Glutamatergic neuron (in vitro differentiated cells): ENCODE data around the gene MYO5B. TPM values are rescaled to one million over a fixed set of nuclear protein-coding genes. Genes with fewer than 3 reads are reported as not detected.

Experiments
- DNase-seq: peaks from one replicate; pipeline ENCODE4 v3.0.0; 2022
- H3K27ac Mint-ChIP-seq: one replicate; pipeline ENCODE4 v1.8.0; 2020; ENCODE audit warnings: mild to moderate bottlenecking, mixed read lengths, inconsistent platforms; ENCODE audit not compliant: unreplicated experiment
- H3K27me3 Mint-ChIP-seq: one replicate; pipeline ENCODE4 v1.8.0; 2020; ENCODE audit warnings: mild to moderate bottlenecking, moderate library complexity, mixed read lengths, inconsistent platforms; ENCODE audit not compliant: unreplicated experiment
- H3K36me3 Mint-ChIP-seq: one replicate; pipeline ENCODE4 v1.8.0; 2020; ENCODE audit warnings: mild to moderate bottlenecking, mixed read lengths, inconsistent platforms; ENCODE audit not compliant: unreplicated experiment
- H3K4me1 Mint-ChIP-seq: one replicate; pipeline ENCODE4 v1.8.0; 2020; ENCODE audit warnings: mild to moderate bottlenecking, low read depth, mixed read lengths, inconsistent platforms; ENCODE audit not compliant: unreplicated experiment
- H3K4me3 Mint-ChIP-seq: one replicate; pipeline ENCODE4 v1.8.0; 2020; ENCODE audit warnings: mild to moderate bottlenecking, mixed read lengths, inconsistent platforms; ENCODE audit not compliant: unreplicated experiment
- H3K9me3 Mint-ChIP-seq: one replicate; pipeline ENCODE4 v1.8.0; 2020; ENCODE audit warnings: mild to moderate bottlenecking, moderate library complexity, mixed read lengths, inconsistent platforms; ENCODE audit not compliant: unreplicated experiment
- CTCF ChIP-seq: fragments of 200-600 bp; sonication (generic); IDR thresholded peaks from one replicate; pipeline ENCODE4 v1.5.0; 2021; ENCODE audit not compliant: partially characterized antibody, unreplicated experiment
- total RNA-seq: library from RNA; stranded (reverse); fragmentation: NEBNext Ultra II Directional; extraction: Animal tissue kit (Norgen Biotek cat#: 25700); gene quantifications from one replicate; pipeline ENCODE4 v1.2.1, GENCODE V29; 2021; ENCODE audit not compliant: unreplicated experiment

The MYO5B gene
- total RNA-seq, 1 donor from 2014 or later = 2.7 TPM

DNA sequence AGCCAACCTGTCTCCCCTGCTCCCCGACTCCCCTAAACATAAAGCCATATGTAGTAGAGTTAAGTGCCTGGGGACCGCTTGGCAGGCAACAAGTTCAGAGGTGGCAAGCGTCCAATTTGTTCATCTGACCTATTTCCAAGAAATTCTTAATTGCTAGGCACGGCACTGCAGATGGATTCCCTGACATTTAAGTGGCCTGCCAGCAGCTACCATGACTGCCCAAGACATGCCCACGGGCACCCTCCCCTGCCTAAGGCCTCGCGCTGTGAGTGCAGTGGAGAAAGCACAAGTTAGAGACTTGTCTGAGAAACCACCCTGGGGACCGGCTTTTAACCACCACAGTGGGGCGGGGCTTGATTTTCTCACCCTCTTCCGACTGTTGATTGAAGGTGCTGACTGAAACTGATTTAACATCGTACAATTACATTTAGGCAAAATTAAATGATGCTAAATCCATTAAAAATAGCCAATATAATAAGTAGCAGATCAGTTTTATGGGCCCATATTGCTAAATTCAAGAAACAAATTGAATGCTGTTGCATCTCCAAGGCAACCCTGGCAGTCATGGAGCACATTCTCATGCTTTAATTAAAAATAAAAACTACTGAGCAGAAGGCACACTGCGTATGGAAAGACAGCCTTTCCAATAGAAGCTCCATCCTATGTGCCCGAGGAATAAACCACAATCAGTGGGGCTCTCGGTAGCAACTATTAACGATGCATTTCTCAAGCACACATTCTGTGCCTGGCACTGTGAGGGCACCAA is 218.0 kb downstream of the MYO5B start:
- no peak for TF ChIP-seq CTCF
- no peak for DNase-seq
- peaks cover 20% of the 10 kb centered on the region for H3K4me1 Mint-ChIP-seq
- no peak overlapping the region for H3K4me3 Mint-ChIP-seq
- H3K27me3 Mint-ChIP-seq = peaks cover 5% of the 10 kb centered on the region
- H3K9me3 Mint-ChIP-seq = peaks cover 7% of the 10 kb centered on the region
- H3K27ac Mint-ChIP-seq = no peak overlapping the region
- H3K36me3 Mint-ChIP-seq = no peaks in the 10 kb centered on the region

GRCh38 chr18:49976001-49976400 is 218.9 kb downstream of the MYO5B start:
- Mint-ChIP-seq H3K27me3 (peaks cover 3% of the 10 kb centered on the region), H3K27ac (no peak overlapping the region), H3K9me3 (peaks cover 7% of the 10 kb centered on the region), H3K4me3 (no peak overlapping the region), H3K36me3 (no peaks in the 10 kb centered on the region), H3K4me1 (peaks cover 14% of the 10 kb centered on the region)
- DNase-seq = no peak
- TF ChIP-seq CTCF = no peak

DNA sequence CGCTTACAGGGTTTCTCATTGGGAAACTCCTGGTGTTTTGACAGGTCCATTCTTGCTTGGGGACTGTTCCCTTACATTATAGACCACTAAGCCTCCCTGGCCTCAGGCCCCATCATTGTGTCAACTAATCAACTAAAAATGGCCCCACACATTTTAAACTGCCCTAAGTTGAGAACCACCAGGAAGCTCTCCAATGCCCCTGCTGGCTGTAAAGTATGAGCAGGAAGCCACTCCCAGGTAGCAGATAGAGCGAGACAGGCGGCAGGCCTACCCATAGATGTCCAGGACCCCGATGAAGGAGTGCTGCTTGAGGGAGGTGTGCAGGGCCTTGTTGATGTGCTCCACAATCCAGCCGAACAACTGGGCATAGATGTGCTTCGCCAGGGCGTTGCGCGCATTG is 220.9 kb downstream of the MYO5B start:
- DNase-seq = no peak
- H3K27ac Mint-ChIP-seq = no peak overlapping the region
- no peak for TF ChIP-seq CTCF
- H3K4me1 Mint-ChIP-seq = peaks cover 10% of the 10 kb centered on the region
- no peaks in the 10 kb centered on the region for H3K9me3 Mint-ChIP-seq
- no peaks in the 10 kb centered on the region for H3K27me3 Mint-ChIP-seq
- no peaks in the 10 kb centered on the region for H3K36me3 Mint-ChIP-seq
- H3K4me3 Mint-ChIP-seq = no peak overlapping the region

- no peak for DNase-seq
- no peak overlapping the region for H3K27ac Mint-ChIP-seq
- H3K4me3 Mint-ChIP-seq = no peak overlapping the region
- TF ChIP-seq CTCF = no peak
- H3K9me3 Mint-ChIP-seq = no peaks in the 10 kb centered on the region
- no peaks in the 10 kb centered on the region for H3K27me3 Mint-ChIP-seq
- H3K4me1 Mint-ChIP-seq = peaks cover 10% of the 10 kb centered on the region
- H3K36me3 Mint-ChIP-seq = no peaks in the 10 kb centered on the region
Measured at GRCh38 chr18:49973592-49973991, 221.4 kb downstream of the MYO5B start.

DNA sequence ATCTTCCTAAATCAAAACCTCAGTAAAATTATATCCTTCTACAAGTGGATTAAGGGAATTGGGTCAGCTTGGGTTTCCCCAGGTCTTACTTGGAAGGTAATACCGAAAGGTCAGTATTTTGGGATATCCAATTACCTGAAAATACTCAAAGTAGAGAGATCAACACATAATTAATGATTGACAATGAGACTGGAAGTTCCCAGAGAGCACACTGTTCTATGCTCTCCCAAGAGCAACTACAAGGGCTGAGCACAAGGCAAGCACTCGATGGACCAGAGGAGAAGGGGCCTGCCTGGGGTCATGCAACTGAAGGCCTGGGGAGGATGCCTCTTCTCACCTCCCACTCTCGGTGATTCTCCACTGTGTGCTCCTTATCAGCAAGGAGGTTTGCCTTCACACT is 222.4 kb downstream of the MYO5B start:
- peaks cover 10% of the 10 kb centered on the region for H3K4me1 Mint-ChIP-seq
- H3K4me3 Mint-ChIP-seq = no peak overlapping the region
- no peak for DNase-seq
- H3K27me3 Mint-ChIP-seq = no peaks in the 10 kb centered on the region
- TF ChIP-seq CTCF = no peak
- no peaks in the 10 kb centered on the region for H3K36me3 Mint-ChIP-seq
- no peaks in the 10 kb centered on the region for H3K9me3 Mint-ChIP-seq
- H3K27ac Mint-ChIP-seq = no peak overlapping the region
